HG02763 (cell line): ENCODE results near the gene ZFHX3.

Source experiments
- ATAC-seq: cut with Tn5 transposase; IDR thresholded peaks from one replicate; pipeline ENCODE4 v1.9.1; 2021; ENCODE audit warnings: mild to moderate bottlenecking, moderate library complexity; ENCODE audit not compliant: unreplicated experiment

Gene ZFHX3

DNA sequence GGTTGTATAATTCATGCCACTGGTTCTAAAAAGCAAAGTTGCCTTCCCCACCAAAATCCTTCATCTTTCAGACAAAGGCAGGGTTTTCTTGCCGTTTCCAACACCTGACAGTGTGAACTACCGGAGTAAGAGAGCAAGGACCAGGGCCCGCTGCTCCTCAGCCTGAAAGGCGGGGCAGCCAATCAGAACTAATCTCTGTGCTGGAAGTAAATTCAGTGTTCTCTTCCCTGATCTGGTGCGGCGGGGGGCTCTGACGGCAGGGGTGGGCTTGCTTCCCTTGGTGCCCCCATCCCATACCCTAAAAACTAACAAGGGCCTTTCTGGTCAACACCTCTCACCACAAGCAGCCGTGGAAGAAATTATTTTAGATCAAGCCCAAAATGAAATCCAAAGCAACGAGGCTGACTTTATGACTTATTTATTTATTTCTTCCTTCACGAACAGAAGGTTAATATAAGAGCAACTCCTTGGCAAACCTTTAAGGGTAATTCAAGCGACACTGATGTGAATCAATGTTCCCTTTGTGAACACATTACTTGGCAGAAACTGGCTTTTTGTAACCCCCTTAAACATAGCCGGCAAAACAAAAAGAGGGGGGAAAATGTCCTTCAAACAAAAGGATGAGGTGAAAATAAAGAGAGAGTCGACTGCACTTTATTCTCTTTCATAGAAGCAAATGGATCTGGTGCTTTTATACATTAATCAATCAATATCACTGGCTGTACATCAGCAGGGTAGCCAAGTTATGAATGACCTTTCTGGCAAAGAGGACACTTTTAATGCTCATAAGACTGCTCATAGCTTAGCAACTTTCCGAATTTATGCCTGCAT lies 189.9 kb downstream of the ZFHX3 start:
- ATAC-seq: no peak

DNA sequence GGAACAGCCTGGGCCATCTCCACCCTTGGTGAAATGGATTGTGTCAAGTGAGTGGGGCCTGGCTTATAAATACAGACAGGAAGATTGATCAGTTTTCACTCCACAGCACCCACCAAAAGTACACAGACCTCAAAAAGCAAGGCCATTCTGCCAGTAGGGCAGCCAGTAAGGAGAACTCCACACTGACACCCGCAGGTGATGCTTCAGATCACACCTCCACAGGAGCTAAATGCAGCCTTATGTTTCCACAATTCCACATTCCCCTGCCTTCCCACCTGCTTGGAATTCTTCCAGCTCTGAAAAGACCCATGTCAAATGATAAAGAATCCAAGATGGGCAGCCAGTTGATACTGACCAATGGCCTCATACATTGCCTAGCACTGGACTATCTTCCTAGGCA lies 191.1 kb downstream of the ZFHX3 start:
- no peak for ATAC-seq

DNA sequence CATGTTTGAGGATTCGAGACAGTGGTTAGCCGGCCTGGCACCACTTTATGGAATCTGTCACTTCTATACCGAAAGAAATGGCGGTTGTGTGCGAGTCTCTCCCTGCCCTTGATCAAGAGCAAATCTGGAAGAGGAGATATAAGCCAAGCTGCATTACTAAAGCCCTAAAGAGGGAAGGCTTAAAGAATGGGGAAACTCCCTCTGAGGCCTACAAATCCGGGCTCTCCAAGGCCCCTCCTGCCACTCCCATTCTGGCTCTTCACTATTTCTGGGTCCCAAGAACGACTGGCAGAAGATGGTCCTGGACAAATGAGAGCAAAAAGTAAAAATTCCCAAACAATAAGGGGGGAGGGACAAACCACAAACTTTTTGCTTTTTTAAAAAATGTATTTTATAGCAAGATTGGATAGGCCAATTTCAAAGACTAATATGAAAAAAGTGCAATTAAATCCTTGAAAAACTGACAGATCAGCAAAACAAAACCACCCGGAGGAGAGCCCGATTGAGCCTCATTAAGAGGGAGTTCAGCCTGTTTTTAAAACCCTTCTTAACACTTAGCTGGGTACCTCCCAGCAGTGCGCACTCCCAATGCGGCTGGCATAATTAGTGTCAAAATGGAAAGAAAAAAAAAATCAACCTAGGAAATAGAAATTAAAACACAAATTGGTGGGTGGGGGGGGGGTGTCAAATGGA lies 193.5 kb downstream of the ZFHX3 start:
- no peak for ATAC-seq

DNA sequence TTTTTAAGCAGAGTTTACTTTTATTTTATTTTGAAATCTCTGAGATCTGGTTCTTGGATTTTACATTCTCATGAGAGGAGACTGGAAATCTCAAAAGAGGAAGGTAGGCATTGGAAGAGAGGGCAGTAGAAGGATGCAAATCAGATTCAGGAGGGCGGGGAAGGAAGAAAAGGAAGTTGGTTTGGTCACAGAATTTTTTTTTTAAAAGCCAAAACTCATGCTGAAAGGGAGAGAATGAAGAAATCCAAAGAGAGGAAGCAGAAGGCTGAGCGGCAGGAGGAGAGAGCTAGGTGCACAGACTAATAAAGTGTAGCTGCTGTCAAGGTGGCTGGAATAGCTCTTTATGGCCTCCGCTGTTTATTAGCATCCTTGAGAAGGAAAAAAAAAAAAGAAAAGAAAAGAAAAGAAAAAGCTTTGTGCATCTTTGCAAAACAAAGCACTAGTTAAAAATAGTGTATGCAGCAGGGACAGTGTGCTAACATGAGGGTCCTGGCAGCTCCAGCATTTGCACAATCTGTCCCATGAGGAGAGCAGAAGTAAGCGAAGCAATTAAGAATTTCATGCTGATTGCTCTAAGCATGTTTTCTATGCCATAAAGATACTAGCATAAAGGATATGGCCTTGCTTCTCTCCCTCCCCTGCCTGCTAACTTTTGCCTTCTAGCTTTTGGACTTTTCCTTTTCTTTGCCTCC lies 194.2 kb downstream of the ZFHX3 start:
- ATAC-seq: no peak

GRCh38 chr16:72852421-72852820 lies 195.5 kb downstream of the ZFHX3 start:
- ATAC-seq: no peak

DNA sequence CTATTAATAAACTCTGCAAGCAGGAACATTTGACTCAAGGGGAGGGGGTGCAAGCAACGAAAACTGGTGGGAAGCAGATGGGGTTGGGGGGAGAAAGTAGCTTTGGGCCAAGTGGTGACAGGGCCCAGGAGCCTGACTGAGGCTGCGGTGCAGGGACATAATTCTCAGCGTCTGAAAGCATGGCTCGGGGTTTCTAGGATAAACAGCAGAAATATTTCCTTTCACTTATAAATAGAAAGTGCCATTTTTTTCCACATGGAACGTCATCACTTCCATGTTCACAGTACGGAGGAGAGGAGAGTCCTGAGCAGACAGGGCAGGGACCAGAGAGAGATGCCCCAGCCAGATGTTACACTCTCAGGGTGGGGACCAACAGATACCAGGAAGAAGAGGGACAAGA lies 197.1 kb downstream of the ZFHX3 start:
- no peak for ATAC-seq

- ATAC-seq: no peak
Observed at GRCh38 chr16:72850021-72850420, 197.9 kb downstream of the ZFHX3 start.

GRCh38 chr16:72848759-72849664 lies 198.9 kb downstream of the ZFHX3 start:
- no peak for ATAC-seq

DNA sequence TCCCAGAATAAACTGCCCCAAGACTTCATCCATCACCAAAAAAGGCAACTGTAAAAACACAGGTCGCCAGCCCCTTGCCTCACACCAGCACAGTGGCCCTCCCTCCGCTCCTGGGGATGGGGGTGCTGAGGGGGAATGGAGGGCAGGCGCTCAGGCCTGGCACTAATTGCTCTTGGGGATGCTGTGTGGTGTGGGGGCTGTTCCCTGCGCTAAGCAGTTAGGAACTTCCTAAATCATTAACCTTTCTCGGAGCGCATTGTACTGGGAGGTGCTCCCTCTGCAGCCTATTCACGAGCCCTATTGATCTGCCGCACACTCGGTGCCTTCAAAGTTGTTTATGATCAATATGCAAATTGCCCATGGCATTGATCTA lies 199.9 kb downstream of the ZFHX3 start:
- ATAC-seq: no peak

DNA sequence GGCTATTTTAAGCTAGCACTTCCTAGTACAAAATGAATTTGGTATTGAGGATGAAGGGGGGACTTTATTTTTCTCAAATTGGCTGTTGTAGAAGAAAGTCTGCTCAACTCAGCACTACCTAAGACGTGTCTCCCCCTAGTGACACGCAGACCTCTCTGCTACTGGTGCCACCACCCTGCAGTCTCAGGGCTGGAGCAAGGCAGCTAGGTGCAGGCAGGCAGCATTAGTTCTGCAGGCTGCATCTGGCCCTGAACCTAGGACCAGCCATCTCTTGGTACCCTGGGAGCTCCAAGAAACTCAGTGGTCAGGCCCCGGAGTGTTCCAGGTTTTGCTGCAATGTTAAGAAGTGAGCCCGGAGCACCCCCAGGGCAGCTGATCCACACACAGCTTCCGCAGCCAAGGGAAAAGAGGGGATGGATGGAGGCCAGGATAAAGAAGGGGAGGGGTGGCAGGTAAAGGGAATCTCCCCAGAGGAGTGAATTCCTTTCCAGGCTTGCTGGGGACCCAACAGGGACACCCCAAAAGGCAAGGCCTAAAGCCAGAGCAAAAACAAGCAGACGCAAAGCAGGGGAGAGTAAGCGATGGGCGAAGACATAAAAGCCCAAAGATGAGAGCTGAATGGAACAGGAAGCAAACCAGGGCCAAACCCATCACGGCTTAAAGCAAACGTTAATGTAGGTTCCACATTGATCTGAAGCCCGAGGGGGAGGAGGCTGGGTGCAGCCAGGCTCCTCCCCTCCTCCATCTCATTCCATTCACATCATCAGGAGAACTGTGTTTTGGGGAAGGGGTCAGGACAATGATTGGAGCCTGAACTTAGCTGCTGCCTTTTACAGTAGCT lies 200.5 kb downstream of the ZFHX3 start:
- ATAC-seq: no peak

DNA sequence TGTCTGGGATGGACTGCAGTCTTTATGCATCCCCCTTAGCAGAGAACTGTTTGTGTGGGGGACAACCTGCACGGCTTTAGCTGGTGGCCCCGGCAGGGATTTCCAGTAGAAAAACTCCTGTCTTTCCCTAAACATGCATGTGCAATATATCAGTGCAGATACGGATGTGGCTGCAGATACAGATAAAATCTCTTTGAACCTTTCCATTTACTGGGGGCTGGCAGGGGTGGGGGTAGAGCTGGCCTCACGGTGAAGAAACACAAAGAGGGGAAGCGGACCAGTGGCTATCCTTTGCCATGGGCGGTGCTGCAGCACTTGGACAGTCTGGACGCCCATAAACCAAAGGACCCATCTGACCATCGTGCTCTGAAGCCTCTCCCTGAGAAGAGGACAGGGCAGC lies 201.3 kb downstream of the ZFHX3 start:
- no peak for ATAC-seq

DNA sequence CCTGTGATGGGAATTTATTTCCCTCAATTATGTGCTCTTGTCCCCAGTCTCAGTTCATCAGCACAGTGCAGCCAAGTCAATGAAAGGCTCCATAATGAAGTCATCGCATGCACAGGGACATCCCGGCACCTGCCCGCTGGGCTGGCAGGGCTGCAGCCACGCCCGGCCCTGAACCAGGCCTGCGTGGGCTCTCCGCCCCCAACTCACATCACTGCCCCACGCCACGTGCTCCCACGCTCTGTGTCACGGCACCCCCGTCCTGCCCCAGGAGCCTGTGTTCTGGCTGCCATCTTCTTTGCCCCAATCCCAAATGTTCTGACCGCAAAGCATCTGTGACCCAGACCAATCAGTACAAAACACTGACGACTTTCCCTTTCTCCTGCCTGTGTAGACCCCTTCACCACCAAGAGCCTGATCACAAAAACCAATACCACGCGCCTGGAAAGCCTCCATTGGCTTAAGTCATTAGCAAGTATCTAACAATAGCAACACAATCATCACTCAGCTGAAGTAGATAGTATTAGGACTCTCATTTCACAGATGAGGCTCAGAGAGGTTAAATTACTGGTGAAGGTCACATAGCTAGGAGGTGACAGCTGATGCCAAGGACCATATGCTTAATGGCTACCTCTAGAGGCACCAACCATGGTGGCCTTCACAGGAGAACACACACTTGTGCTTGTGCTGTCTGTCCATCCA lies 202.5 kb downstream of the ZFHX3 start:
- ATAC-seq: no peak

DNA sequence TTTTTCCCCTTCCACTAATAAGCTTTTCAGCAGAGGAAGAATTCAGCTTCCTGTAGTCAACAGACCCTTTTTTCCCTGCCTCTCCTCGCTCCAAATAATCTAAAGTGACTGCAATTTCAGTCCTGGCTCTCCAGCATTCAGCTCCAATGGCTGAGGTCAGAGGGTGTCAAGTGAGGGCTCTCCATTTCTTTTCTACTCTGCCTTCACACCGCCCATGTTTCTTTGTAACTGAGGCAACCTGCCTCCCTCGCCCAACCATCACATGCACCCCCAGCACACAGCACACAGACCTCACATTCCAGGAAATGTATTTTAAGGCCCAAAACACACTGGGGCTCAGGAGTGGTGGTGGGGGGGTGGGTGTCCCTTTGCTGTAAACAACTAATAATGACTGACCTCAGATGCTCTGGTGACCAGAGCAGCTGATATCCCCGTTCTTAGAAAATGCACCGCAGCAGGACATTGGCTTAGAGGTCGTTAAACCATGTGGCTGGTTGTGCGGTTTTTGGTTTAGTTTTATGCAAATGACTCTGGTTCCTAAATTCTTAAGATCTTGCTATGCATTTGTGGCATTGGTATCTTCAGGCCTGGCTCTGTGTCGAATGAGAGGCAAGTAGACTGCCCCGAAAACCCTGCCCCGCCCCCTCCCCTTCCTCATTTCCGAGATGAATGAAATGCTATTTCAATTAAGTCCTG lies 203.6 kb downstream of the ZFHX3 start:
- no peak for ATAC-seq

- ATAC-seq: no peak
Observed at GRCh38 chr16:72841506-72841905, 206.4 kb downstream of the ZFHX3 start.

- ATAC-seq: no peak
Observed at GRCh38 chr16:72840631-72841381, 207.1 kb downstream of the ZFHX3 start.

DNA sequence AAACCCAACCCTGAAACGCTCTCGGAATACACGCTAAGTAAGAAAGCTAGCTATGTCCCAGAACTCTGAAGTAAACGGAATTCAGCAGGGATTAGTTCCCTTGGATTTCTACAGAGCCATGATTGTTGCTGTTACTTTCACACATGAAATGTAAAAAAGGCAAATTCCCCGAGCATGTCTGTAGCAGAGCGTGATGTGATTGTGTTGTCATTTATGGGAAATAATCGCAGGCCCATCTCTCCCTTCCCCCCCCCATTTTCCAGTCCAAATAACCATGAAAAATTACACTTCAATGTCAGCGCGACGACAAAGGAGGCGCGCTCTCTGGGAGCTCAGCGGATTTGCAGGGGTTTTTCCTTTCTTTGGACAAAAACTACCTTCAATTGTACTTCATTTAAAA lies 209.0 kb downstream of the ZFHX3 start:
- no peak for ATAC-seq

- no peak for ATAC-seq
Observed at GRCh38 chr16:72838586-72838910, 209.4 kb downstream of the ZFHX3 start.
